ENCODE measurements around the gene GJA3. TPM values are rescaled to one million over a fixed set of nuclear protein-coding genes. Genes with fewer than 3 reads are reported as not detected.

GJA3 gene
- polyA plus RNA-seq, 1 experiment = 2.4 TPM

DNA sequence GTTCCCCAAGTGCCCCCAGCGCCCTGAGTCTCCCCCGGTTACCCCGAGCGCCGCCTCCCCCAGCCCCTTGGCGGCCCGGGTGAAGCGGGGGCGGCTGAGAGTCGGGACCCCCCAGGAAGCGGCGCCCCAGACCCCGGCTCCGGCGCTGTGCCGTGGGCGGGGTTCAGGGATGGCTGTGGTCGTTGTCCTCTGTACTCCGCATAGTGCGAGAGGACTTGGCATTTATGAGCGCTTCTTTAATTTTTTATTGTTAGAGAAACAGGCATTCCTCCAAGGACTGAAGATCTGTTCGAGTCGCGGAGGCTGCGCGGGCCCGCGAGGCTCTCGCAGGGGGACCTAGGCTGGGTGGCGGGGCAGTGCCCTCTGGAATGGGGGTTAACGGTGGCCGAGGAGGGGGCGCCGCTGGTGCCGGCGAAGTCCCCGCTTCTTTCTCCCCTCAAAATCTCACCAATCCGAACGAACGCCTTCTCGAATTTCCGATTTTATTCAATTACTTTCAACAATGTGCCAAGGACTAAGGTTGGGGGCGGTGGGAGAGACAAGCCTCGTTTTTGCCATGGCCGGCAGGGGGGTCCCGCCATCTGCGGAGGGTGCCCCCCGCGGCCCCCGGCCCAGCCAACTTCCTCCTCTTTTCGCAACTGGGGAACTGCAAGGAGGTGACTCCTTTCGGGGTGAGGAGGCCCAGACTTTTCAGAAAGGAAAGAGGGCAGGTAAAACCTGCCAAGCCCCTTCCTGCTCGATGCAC, 32.5 kb upstream of the GJA3 start:
- Histone ChIP-seq H3K9me3 (ENCODE audit: control insufficient read depth, insufficient read depth, low read length) (no peaks in the 10 kb centered on the region; the same call in 1 of the 2 replicates), H3K27me3 (ENCODE audit: control insufficient read depth, insufficient read depth, low read length) (peaks cover 49% of the 10 kb centered on the region), H3K27ac (ENCODE audit: low read depth, low read length) (no peak overlapping the region), H3K4me3 (ENCODE audit: low read depth, low read length) (peak overlapping the region; percentile 36)
- ChIA-PET CTCF (no interaction called here), POLR2A (no interaction called here)
- TF ChIP-seq, protein P1, sequence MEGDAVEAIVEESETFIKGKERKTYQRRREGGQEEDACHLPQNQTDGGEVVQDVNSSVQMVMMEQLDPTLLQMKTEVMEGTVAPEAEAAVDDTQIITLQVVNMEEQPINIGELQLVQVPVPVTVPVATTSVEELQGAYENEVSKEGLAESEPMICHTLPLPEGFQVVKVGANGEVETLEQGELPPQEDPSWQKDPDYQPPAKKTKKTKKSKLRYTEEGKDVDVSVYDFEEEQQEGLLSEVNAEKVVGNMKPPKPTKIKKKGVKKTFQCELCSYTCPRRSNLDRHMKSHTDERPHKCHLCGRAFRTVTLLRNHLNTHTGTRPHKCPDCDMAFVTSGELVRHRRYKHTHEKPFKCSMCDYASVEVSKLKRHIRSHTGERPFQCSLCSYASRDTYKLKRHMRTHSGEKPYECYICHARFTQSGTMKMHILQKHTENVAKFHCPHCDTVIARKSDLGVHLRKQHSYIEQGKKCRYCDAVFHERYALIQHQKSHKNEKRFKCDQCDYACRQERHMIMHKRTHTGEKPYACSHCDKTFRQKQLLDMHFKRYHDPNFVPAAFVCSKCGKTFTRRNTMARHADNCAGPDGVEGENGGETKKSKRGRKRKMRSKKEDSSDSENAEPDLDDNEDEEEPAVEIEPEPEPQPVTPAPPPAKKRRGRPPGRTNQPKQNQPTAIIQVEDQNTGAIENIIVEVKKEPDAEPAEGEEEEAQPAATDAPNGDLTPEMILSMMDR (IDR thresholded peaks at IDR 0.05; ENCODE audit: low read depth, low read length) = 0 out of 2 replicates have a peak, but pooled peaks have one; percentile 4
- DNase-seq (ENCODE audit: low read depth, low spot score) = no peak

DNA sequence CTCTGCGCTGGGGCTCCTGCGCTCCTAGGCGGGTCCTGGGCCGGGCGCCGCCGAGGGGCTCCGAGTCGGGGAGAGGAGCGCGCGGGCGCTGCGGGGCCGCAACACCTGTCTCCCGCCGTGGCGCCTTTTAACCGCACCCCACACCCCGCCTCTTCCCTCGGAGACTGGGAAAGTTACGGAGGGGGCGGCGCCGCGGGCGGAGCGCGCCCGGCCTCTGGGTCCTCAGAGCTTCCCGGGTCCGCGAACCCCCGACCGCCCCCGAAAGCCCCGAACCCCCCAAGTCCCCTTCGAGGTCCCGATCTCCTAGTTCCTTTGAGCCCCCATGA, 31.9 kb upstream of the GJA3 start, which contains the start of gene GJB2:
TSS of gene GJB2 (minus strand) at position 103 of the 326 bp plus-strand sequence. CDS start 3,357 bp downstream, outside the sequence.
- ChIA-PET POLR2A (no interaction called here), CTCF (no interaction called here)
- TF ChIP-seq, protein P1 (IDR thresholded peaks at IDR 0.05; ENCODE audit: low read depth, low read length) = no peak
- H3K27ac ChIP-seq (ENCODE audit: low read depth, low read length) = no peak within 1 kb of the TSS
- DNase-seq (ENCODE audit: low read depth, low spot score) = no peak
- peaks cover 49% of the 10 kb centered on the region for H3K27me3 ChIP-seq (ENCODE audit: control insufficient read depth, insufficient read depth, low read length)
- no peaks in the 10 kb centered on the region; the same call in 1 of the 2 replicates for H3K9me3 ChIP-seq (ENCODE audit: control insufficient read depth, insufficient read depth, low read length)
- H3K4me3 ChIP-seq (ENCODE audit: low read depth, low read length) = peak within 1 kb of the TSS; percentile 51

- DNase-seq (ENCODE audit: low read depth, low spot score) = no peak
- TF ChIP-seq, protein P1 (IDR thresholded peaks at IDR 0.05; ENCODE audit: low read depth, low read length) = no peak
- ChIA-PET CTCF (interaction anchor here (0.8 to 1.9 kb wide), 2 partner anchors 10 kb away, joined by 5 to 16 read pairs; no protein-coding TSS in a partner anchor), POLR2A (no interaction called here)
- Histone ChIP-seq H3K9me3 (ENCODE audit: control insufficient read depth, insufficient read depth, low read length) (no peaks in the 10 kb centered on the region; the same call in 1 of the 2 replicates), H3K4me3 (ENCODE audit: low read depth, low read length) (peak overlapping the region; percentile 51), H3K27ac (ENCODE audit: low read depth, low read length) (no peak overlapping the region), H3K27me3 (ENCODE audit: control insufficient read depth, insufficient read depth, low read length) (peaks cover 45% of the 10 kb centered on the region)
These were observed 31.4 kb upstream of the GJA3 start for GRCh38 chr13:20192158-20192835.

DNA sequence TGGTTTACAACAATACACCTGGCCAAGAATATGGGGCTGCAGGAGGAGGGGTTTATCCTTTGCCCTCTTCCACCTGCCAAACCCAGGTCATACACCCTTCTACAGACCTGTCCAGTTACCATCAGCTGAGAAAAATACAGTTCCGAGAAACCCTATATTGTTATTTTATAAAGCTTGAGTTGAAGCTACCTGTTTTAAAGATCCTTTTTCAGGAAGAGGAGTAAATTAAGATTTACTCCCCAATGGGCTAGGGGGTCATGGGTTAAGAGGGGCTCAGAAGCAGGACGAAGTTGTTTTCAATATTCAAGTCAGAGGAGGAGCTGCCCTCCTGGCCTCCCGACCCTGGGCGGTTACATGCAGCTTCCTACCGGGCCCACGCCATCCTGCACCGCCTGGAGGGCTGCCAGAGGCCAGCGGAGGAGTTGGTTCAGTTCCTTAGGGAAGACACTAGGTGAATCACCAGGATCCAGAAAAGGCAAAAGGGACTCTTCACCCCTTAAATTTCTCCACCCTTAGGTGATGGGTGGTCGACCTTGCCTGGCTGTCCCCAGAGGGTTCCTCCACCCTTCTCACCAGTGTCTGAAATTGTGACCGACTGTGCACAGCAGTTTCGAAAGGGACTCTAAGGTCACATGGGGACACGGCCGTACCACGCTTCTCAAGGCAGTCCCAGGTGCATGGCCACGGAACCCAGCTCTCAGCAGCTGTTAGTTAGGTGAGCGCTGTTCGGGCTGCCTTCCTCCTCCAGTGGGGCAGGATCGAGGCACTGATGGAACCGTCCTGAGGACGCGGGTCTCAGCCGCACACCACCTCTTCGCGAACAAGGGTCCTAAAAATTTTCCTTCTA, 30.7 kb upstream of the GJA3 start:
- Histone ChIP-seq H3K9me3 (ENCODE audit: control insufficient read depth, insufficient read depth, low read length) (no peaks in the 10 kb centered on the region; the same call in 1 of the 2 replicates), H3K4me3 (ENCODE audit: low read depth, low read length) (peak overlapping the region; percentile 51), H3K27ac (ENCODE audit: low read depth, low read length) (no peak overlapping the region), H3K27me3 (ENCODE audit: control insufficient read depth, insufficient read depth, low read length) (peaks cover 48% of the 10 kb centered on the region)
- no peak for DNase-seq (ENCODE audit: low read depth, low spot score)
- TF ChIP-seq, protein P1 (IDR thresholded peaks at IDR 0.05; ENCODE audit: low read depth, low read length) = no peak
- CTCF ChIA-PET = interaction anchor here (0.8 to 1.9 kb wide), 3 partner anchors 9 to 637 kb away, joined by 5 to 16 read pairs (median 5); no protein-coding TSS in a partner anchor
- POLR2A ChIA-PET = interaction anchor here (1.1 kb wide), 1 partner anchor 16 kb away, joined by 3 read pairs; no protein-coding TSS in a partner anchor
